ENCODE results near the gene NOX4. TPM values are rescaled to one million over a fixed set of nuclear protein-coding genes. Genes with fewer than 3 reads are reported as not detected.

The NOX4 gene
- total RNA-seq (2022; extraction: Qiagen RNA extraction): not detected in 5 replicates

GRCh38 chr11:89490981-89491690, at the start of gene NOX4:
Gene NOX4, minus strand, starts transcription at chr11:89491375. Its CDS starts 129 bp downstream, at chr11:89491246.

Other genes starting within 250 kb of the NOX4 start
- gene TRIM77, start 218.9 kb upstream of the NOX4 start, total RNA-seq (2022; extraction: Qiagen RNA extraction): not detected in 5 replicates

All from A549 treated with Mapracorat at 1 μM for 4 hours (cell line).